ENCODE results near the gene NRP2. TPM values are rescaled to one million over a fixed set of nuclear protein-coding genes. Genes with fewer than 3 reads are reported as not detected.

The NRP2 gene
- polyA plus RNA-seq, 4 donors = 69.2 to 78.3 (median 73.7) TPM

DNA sequence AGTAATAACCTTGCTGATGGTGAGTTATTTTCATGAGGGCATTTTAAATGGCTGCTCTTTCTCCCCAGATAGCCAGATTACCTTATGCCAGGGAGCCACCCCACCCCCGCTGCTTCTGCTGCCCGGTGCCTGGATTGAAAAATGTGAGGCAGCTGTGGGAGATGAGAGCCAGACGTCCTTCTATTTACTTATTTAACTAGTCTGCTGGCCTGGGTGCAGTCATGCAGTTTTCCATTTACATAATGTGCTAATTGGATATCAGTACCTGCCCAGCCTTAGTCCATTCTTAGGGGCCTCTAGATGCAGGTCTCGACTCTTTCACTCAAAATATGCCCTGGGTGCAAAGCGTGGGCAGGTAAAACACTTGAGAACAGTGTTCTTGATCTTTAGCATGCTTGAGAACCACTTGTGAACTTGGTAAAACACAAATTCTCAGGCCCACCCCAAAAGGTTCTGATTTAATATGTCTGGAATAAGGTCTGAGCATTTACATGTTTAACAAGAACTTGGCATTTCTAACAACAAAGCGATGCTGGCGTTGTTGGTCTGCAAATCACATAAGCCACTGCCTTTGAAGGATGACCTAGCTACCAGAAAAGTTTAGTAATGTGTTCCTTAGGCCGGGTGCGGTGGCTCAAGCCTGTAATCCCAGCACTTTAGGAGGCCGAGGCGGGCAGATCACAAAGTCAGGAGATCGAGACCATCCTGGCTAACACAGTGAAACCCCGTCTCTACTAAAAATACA lies 154.3 kb downstream of the NRP2 start:
- DNase-seq (ENCODE audit: low read depth in 4 of 4, low spot score in 3 of 4) = no peak

DNA sequence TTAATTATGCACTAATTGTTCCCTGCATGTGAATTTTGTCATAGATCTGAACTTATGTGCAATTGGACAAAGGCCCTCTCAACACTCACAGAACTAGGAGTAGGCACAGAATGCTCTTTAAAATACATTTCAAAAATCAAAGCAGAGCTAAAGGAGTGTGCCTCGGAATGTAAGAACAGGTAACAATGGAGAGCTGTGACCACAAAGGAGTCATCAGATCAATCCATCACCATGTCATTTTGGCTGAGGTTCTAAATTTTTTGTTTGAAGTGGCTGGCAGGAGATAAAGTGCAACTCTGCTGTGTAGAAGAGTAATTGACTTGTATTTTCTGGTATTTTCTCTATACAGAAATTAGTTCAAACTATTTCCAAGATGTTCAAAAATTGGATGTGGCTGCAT lies 155.4 kb downstream of the NRP2 start:
- DNase-seq (ENCODE audit: low read depth in 4 of 4, low spot score in 3 of 4) = no peak

GRCh38 chr2:205845446-205845845 lies 163.1 kb downstream of the NRP2 start:
- DNase-seq (ENCODE audit: low read depth in 4 of 4, low spot score in 3 of 4) = no peak
